HEK293 (cell line): ENCODE data around the gene SMURF2.

ENCODE experiments used
- CTCF ChIA-PET: fragments of 350-600 bp; formaldehyde crosslinking; extraction: SDS; loops from one replicate; lab custom pipeline; 2021; ENCODE audit warnings: antibody characterized with exemption; lab: Yijun Ruan, JAX
- POLR2A ChIA-PET: fragments of 300-600 bp; formaldehyde crosslinking; extraction: SDS; loops from one replicate; lab custom pipeline; 2020; ENCODE audit warnings: antibody characterized with exemption, inconsistent platforms; lab: Yijun Ruan, JAX
- H3K27ac ChIP-seq: fragments of 200-500 bp; sonication (Bioruptor generic); 2 replicates; pipeline ENCODE4 v1.5.1; 2014; ENCODE audit warnings: low read depth, low read length, control low read depth, inconsistent platforms; ENCODE audit errors: extremely low read depth
- H3K36me3 ChIP-seq, 2 experiments: fragments of 200-500 bp in 1 of 2; sonication (Bioruptor generic) in 1 of 2; 1 replicate in 1 of 2; 2 replicates in 1 of 2; pipeline ENCODE4 v1.5.1; 2014 to 2017; ENCODE audit warnings: inconsistent platforms in 2 of 2, low read length in 2 of 2; ENCODE audit not compliant: control insufficient read depth in 2 of 2, insufficient read depth in 1 of 2
- H3K4me1 ChIP-seq: fragments of 200-500 bp; sonication (Bioruptor generic); 2 replicates; pipeline ENCODE4 v1.5.1; 2014; ENCODE audit warnings: mild to moderate bottlenecking, low read length, inconsistent platforms; ENCODE audit not compliant: control insufficient read depth, insufficient read depth
- H3K4me3 ChIP-seq: 2 replicates; pipeline ENCODE4 v1.5.1; 2011; ENCODE audit warnings: low read depth, mild to moderate bottlenecking, control low read depth, low read length, moderate library complexity
- H3K9me3 ChIP-seq: fragments of 200-500 bp; sonication (Bioruptor generic); 2 replicates; pipeline ENCODE4 v1.5.1; 2014; ENCODE audit warnings: low read depth, low read length, inconsistent platforms; ENCODE audit not compliant: control insufficient read depth, insufficient read depth
- HOXD13 ChIP-seq: sonication (generic); formaldehyde crosslinking; IDR thresholded peaks from 2 replicates; pipeline ENCODE4 v1.8.0; 2022; ENCODE audit warnings: missing genetic modification reagents, borderline replicate concordance
- IKZF3 ChIP-seq: fragments of 450-650 bp; IDR thresholded peaks from 2 replicates; pipeline ENCODE4 v1.5.0; 2018; ENCODE audit warnings: missing biosample characterization, mild to moderate bottlenecking, missing genetic modification characterization, moderate library complexity
- ZBTB8A ChIP-seq: fragments of 450-650 bp; formaldehyde crosslinking; IDR thresholded peaks from 2 replicates; pipeline ENCODE4 v1.5.1; 2016; ENCODE audit warnings: missing biosample characterization, missing genetic modification characterization
- ZNF10 ChIP-seq: fragments of 450-650 bp; formaldehyde crosslinking; IDR thresholded peaks from 2 replicates; pipeline ENCODE4 v1.5.1; 2017; ENCODE audit warnings: missing biosample characterization, missing genetic modification characterization
- ZNF121 ChIP-seq: fragments of 450-650 bp; formaldehyde crosslinking; IDR thresholded peaks from 2 replicates; pipeline ENCODE4 v1.5.1; 2016; ENCODE audit warnings: missing biosample characterization, missing genetic modification characterization
- ZNF175 ChIP-seq: fragments of 450-650 bp; formaldehyde crosslinking; IDR thresholded peaks from 2 replicates; pipeline ENCODE4 v1.5.1; 2016; ENCODE audit warnings: missing biosample characterization, missing genetic modification characterization
- ZNF19 ChIP-seq: fragments of 450-650 bp; formaldehyde crosslinking; IDR thresholded peaks from 2 replicates; pipeline ENCODE4; 2016; ENCODE audit warnings: missing biosample characterization, missing genetic modification characterization, low read depth
- ZNF366 ChIP-seq: fragments of 450-650 bp; formaldehyde crosslinking; conservative IDR thresholded peaks from 2 replicates; pipeline ENCODE4 v1.5.1; 2016; ENCODE audit warnings: missing biosample characterization, missing genetic modification characterization
- ZNF433 ChIP-seq: fragments of 450-650 bp; formaldehyde crosslinking; IDR thresholded peaks from 2 replicates; pipeline ENCODE4 v1.5.1; 2016; ENCODE audit warnings: missing biosample characterization, missing genetic modification characterization, low read depth
- ZNF600 ChIP-seq: fragments of 450-650 bp; formaldehyde crosslinking; IDR thresholded peaks from 2 replicates; pipeline ENCODE4 v1.5.1; 2016; ENCODE audit warnings: missing biosample characterization, missing genetic modification characterization
- ZNF610 ChIP-seq: fragments of 450-650 bp; formaldehyde crosslinking; IDR thresholded peaks from 2 replicates; pipeline ENCODE4 v1.5.1; 2016; ENCODE audit warnings: missing biosample characterization, missing genetic modification characterization, borderline replicate concordance
- ZNF664 ChIP-seq: fragments of 450-650 bp; formaldehyde crosslinking; IDR thresholded peaks from 2 replicates; pipeline ENCODE4 v1.5.1; 2016; ENCODE audit warnings: missing biosample characterization, missing genetic modification characterization
- ZNF747 ChIP-seq: fragments of 450-650 bp; formaldehyde crosslinking; IDR thresholded peaks from 2 replicates; pipeline ENCODE4 v1.5.1; 2016; ENCODE audit warnings: missing biosample characterization, missing genetic modification characterization
- ZSCAN16 ChIP-seq: fragments of 450-650 bp; formaldehyde crosslinking; IDR thresholded peaks from 2 replicates; pipeline ENCODE4 v1.5.1; 2016; ENCODE audit warnings: missing biosample characterization, missing genetic modification characterization
- ZSCAN30 ChIP-seq: fragments of 450-650 bp; IDR thresholded peaks from 2 replicates; pipeline ENCODE4 v1.5.1; 2018; ENCODE audit warnings: missing biosample characterization, mild to moderate bottlenecking, missing genetic modification characterization, moderate library complexity
- TF ChIP-seq, protein P1 (sequence below): fragments of 450-650 bp; formaldehyde crosslinking; IDR thresholded peaks from 2 replicates; pipeline ENCODE4 v1.5.1; 2016; ENCODE audit warnings: missing biosample characterization, missing genetic modification characterization
- TF ChIP-seq, protein P2 (sequence below): sonication (generic); formaldehyde crosslinking; IDR thresholded peaks from 2 replicates; pipeline ENCODE4 v1.8.1; 2022; ENCODE audit warnings: mild to moderate bottlenecking, moderate library complexity, missing genetic modification reagents
- TF ChIP-seq, protein P3 (sequence below): fragments of 450-650 bp; formaldehyde crosslinking; IDR thresholded peaks from 2 replicates; pipeline ENCODE4 v1.5.1; 2017; ENCODE audit warnings: missing biosample characterization, missing genetic modification characterization

Gene SMURF2

DNA sequence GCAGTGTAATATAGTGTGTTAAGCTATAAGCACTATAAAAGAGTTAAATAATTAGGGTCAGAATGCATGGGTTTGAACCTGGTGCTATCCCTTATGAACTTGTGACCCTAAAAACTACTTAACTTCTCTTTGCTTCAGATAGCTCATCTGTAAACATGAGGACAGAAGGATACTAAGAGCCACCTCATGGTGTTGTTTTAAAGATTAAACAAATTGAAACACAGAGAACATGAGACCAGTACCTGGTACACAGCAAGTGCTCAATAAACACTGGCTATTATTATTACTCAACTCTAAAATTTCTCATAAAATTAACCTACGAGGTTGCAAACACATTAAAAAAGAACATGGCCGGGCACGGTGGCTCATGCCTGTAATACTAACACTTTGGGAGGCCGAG is 43.3 kb downstream of the SMURF2 start:
- Histone ChIP-seq H3K27ac (no peak overlapping the region), H3K36me3 (no peaks in the 10 kb centered on the region; a peak in 1 of 3 replicates)
- CTCF ChIA-PET = interaction anchor here (0.6 kb wide), 1 partner anchor 79 kb away, joined by 4 read pairs; no protein-coding TSS in a partner anchor
- TF ChIP-seq ZNF664 (tag by site-specific recombination) (peak; percentile 36; the same call in 1 of the 2 replicates), ZSCAN16 (no peak)
- TF ChIP-seq, all 188 proteins: peak for 1
- POLR2A ChIA-PET = no interaction called here
- H3K4me1 ChIP-seq = peaks cover 42% of the 10 kb centered on the region
- no peaks in the 10 kb centered on the region for H3K9me3 ChIP-seq
- H3K4me3 ChIP-seq = no peak overlapping the region

DNA sequence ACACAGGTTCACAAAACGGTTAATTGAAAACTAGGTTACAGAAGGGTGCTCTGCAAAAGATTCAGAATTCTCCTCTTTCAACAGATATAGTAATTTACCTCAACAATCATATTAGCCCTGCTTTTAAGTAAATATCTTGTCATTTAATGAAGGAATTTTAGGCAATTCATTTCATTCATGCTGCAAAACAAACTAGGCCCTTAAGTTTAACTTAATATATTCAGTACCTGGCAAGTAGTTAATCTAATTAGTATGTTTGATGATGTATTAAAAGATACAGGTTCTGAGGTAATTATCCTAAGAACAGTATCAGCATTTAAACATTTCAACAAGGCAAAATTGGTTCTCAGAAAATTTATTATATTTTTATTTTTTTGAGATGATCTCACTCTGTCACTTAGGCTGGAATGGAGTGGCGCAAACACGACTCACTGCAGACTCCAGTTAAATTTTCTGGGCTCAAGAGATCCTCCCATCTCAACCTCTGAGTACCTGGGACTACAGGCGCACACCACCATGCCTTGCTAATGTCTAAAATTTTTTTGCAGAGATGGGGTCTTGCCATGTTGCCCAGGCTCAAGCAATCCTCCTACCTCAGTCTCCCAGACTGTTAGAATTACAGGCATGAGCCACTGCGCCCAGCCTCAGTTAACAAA is 44.9 kb downstream of the SMURF2 start:
- Histone ChIP-seq H3K36me3 (no peaks in the 10 kb centered on the region; a peak in 1 of 3 replicates), H3K4me1 (peaks cover 39% of the 10 kb centered on the region), H3K9me3 (no peaks in the 10 kb centered on the region), H3K27ac (no peak overlapping the region), H3K4me3 (no peak overlapping the region)
- TF ChIP-seq ZNF121 (tag by site-specific recombination) (peak; percentile 47; the same call in 1 of the 2 replicates), ZBTB8A (tag by site-specific recombination) (no peak), ZNF433 (tag by site-specific recombination) (no peak)
- TF ChIP-seq, protein P1, sequence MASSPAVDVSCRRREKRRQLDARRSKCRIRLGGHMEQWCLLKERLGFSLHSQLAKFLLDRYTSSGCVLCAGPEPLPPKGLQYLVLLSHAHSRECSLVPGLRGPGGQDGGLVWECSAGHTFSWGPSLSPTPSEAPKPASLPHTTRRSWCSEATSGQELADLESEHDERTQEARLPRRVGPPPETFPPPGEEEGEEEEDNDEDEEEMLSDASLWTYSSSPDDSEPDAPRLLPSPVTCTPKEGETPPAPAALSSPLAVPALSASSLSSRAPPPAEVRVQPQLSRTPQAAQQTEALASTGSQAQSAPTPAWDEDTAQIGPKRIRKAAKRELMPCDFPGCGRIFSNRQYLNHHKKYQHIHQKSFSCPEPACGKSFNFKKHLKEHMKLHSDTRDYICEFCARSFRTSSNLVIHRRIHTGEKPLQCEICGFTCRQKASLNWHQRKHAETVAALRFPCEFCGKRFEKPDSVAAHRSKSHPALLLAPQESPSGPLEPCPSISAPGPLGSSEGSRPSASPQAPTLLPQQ (tag by site-specific recombination) = no peak
- POLR2A ChIA-PET = no interaction called here
- CTCF ChIA-PET = interaction anchor here (0.7 kb wide), 1 partner anchor 75 kb away, joined by 5 read pairs; no protein-coding TSS in a partner anchor

DNA sequence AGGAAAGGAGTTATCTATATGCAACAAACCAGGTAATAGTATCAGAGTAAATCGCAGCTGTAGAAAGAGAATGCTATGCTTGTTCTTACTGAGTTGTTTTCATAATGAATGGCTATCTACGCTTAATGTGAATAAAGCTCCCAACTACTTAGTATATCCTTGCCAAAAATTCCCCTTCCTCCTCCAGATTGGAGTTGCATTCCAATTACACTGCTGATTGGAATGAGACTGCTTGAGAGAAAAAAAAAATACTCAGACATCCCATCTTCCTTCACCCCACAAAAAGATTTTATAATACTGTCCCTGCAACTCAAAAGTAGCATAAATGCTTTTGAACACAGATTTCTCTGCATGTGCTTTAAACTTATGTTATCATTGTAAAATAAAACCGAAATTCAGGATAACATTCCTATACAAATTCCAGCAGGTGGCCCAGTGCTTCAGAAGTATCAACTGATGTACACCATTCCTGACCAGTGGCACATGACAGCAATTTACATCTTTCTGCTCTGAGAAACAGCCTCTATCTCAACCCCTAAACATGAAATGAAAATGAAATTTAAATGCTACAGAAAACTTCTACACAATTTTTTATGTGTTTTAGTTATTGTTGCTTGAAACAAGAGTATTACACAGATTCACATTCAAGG is 47.0 kb downstream of the SMURF2 start:
- no peak overlapping the region for H3K4me3 ChIP-seq
- peak; percentile 44; the same call in 1 of the 2 replicates for TF ChIP-seq ZNF10 (tag by site-specific recombination)
- TF ChIP-seq ZNF610 (tag by site-specific recombination) = no peak
- TF ChIP-seq ZNF600 = peak; percentile 61
- TF ChIP-seq, all 188 proteins: peak for 2
- H3K4me1 ChIP-seq = peaks cover 31% of the 10 kb centered on the region
- no peaks in the 10 kb centered on the region; a peak in 1 of 3 replicates for H3K36me3 ChIP-seq
- ChIA-PET POLR2A (no interaction called here), CTCF (interaction anchor here (0.7 kb wide), 1 partner anchor 11 kb away, joined by 4 read pairs; no protein-coding TSS in a partner anchor)
- no peak overlapping the region for H3K27ac ChIP-seq
- no peaks in the 10 kb centered on the region for H3K9me3 ChIP-seq

DNA sequence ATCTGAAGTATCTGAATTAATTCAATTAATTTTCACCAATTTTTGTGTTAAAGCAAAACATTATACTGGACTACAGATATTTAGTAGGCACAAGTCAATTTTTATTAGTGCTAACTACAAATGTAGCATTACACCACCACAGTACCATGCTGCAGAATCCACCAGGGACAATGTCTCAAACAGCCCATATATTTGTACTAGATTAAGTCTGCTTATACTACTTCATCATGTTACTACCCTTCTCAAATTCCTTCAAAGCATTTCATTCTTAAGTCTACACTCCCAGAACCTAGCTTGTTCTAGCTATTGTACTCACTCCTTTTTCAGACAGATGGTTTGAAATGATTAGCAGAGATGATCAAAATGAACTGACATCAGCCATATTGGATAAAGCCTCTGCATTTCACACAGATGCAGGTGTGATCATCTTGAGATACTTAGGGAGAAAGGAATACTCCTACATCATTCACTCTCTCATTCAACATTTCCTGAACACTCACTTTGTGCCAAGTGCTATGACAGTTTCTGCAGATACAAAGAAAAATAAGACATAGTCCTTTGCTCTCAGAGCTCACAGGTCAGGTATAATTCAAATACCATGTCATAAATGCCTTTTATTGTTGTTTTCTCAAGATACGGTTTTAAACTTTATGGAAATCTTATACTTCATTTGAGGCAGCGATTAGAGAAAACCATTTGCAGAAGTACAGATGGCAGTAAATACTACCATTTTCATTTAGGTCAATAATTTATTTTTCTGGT is 47.7 kb downstream of the SMURF2 start:
- H3K4me1 ChIP-seq = peaks cover 25% of the 10 kb centered on the region
- ChIA-PET POLR2A (no interaction called here), CTCF (interaction anchor here (0.6 to 0.7 kb wide), 2 partner anchors 11 to 121 kb away, joined by 4 read pairs; no protein-coding TSS in a partner anchor)
- H3K9me3 ChIP-seq = no peaks in the 10 kb centered on the region
- no peak overlapping the region for H3K4me3 ChIP-seq
- no peaks in the 10 kb centered on the region; a peak in 1 of 3 replicates for H3K36me3 ChIP-seq
- no peak overlapping the region for H3K27ac ChIP-seq
- TF ChIP-seq HOXD13 (no peak), ZNF366 (tag by site-specific recombination) (0 out of 2 replicates have a peak, but pooled peaks have one; percentile 18), IKZF3 (tag by site-specific recombination) (0 out of 2 replicates have a peak, but pooled peaks have one; percentile 5), ZSCAN30 (no peak), ZNF175 (no peak), ZNF19 (tag by site-specific recombination) (no peak), ZNF747 (no peak)
- TF ChIP-seq, protein P2, sequence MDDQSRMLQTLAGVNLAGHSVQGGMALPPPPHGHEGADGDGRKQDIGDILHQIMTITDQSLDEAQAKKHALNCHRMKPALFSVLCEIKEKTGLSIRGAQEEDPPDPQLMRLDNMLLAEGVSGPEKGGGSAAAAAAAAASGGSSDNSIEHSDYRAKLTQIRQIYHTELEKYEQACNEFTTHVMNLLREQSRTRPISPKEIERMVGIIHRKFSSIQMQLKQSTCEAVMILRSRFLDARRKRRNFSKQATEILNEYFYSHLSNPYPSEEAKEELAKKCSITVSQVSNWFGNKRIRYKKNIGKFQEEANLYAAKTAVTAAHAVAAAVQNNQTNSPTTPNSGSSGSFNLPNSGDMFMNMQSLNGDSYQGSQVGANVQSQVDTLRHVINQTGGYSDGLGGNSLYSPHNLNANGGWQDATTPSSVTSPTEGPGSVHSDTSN (CRISPR knock-in tag) = no peak
- TF ChIP-seq, protein P3, sequence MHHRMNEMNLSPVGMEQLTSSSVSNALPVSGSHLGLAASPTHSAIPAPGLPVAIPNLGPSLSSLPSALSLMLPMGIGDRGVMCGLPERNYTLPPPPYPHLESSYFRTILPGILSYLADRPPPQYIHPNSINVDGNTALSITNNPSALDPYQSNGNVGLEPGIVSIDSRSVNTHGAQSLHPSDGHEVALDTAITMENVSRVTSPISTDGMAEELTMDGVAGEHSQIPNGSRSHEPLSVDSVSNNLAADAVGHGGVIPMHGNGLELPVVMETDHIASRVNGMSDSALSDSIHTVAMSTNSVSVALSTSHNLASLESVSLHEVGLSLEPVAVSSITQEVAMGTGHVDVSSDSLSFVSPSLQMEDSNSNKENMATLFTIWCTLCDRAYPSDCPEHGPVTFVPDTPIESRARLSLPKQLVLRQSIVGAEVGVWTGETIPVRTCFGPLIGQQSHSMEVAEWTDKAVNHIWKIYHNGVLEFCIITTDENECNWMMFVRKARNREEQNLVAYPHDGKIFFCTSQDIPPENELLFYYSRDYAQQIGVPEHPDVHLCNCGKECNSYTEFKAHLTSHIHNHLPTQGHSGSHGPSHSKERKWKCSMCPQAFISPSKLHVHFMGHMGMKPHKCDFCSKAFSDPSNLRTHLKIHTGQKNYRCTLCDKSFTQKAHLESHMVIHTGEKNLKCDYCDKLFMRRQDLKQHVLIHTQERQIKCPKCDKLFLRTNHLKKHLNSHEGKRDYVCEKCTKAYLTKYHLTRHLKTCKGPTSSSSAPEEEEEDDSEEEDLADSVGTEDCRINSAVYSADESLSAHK (tag by site-specific recombination) = peak; percentile 77
